K562 (cell line): Measurements from ENCODE around the gene HAS3. TPM values are rescaled to one million over a fixed set of nuclear protein-coding genes. Genes with fewer than 3 reads are reported as not detected.
A peak's percentile ranks its signal among the peaks of the same experiment; 100 is the strongest.

ENCODE experiments used
- ARID1B ChIP-seq: fragments of 450-650 bp; IDR thresholded peaks from 2 replicates; pipeline ENCODE4 v1.6.1; 2016; ENCODE audit warnings: antibody characterized with exemption, mild to moderate bottlenecking, inconsistent platforms
- ARID2 ChIP-seq: fragments of 450-650 bp; IDR thresholded peaks from 2 replicates; pipeline ENCODE4 v1.6.1; 2017; ENCODE audit warnings: antibody characterized with exemption, mild to moderate bottlenecking
- CSDE1 ChIP-seq, 2 experiments: fragments of 450-650 bp; IDR thresholded peaks; 2 replicates each; pipeline ENCODE4 v1.6.1; 2016; ENCODE audit warnings: mild to moderate bottlenecking in 1 of 2
- CXXC5 ChIP-seq: fragments of 250-450 bp; sonication (Bioruptor Pico); IDR thresholded peaks from 2 replicates; pipeline ENCODE4 v1.8.0; 2022; ENCODE audit warnings: inconsistent platforms, mild to moderate bottlenecking, moderate library complexity
- ELF1 ChIP-seq: fragments of 200-800 bp; sonication (Bioruptor generic); IDR thresholded peaks from 2 replicates; pipeline ENCODE4 v1.6.1; 2016; ENCODE audit warnings: missing genetic modification characterization, missing compliant biosample characterization
- FIP1L1 ChIP-seq: fragments of 200-400 bp; formaldehyde crosslinking; IDR thresholded peaks from 2 replicates; pipeline ENCODE4 v1.6.1; 2018; ENCODE audit warnings: mild to moderate bottlenecking, low read depth, low read length; ENCODE audit not compliant: poor library complexity, severe bottlenecking
- HNRNPUL1 ChIP-seq: fragments of 200-400 bp; formaldehyde crosslinking; IDR thresholded peaks from 2 replicates; pipeline ENCODE4 v1.6.1; 2017; ENCODE audit warnings: low read length
- MAZ ChIP-seq, 2 experiments: fragments of 450-650 bp in 1 of 2; sonication (generic) in 1 of 2; formaldehyde crosslinking; IDR thresholded peaks in 1 of 2; conservative IDR thresholded peaks in 1 of 2; 2 replicates each; pipeline versions ENCODE4 v1.4.0 to v1.5.0; 2020; ENCODE audit warnings: mild to moderate bottlenecking in 1 of 2, missing genetic modification reagents in 1 of 2
- MECOM ChIP-seq: fragments of 250-450 bp; sonication (Bioruptor Pico); IDR thresholded peaks from 2 replicates; pipeline ENCODE4 v1.8.0; 2022; ENCODE audit warnings: inconsistent platforms
- MTA2 ChIP-seq: fragments of 450-650 bp; IDR thresholded peaks from 2 replicates; pipeline ENCODE4 v1.6.1; 2016; ENCODE audit warnings: low read depth
- PCBP1 ChIP-seq: fragments of 200-400 bp; formaldehyde crosslinking; IDR thresholded peaks from 2 replicates; pipeline ENCODE4 v1.6.1; 2018; ENCODE audit warnings: mild to moderate bottlenecking, low read depth, low read length; ENCODE audit not compliant: poor library complexity, severe bottlenecking
- POLR2H ChIP-seq: IDR thresholded peaks from 2 replicates; pipeline ENCODE4 v1.6.1; 2016; ENCODE audit warnings: missing genetic modification characterization, low read depth, mild to moderate bottlenecking, control low read depth, missing compliant biosample characterization, moderate library complexity
- TAF9B ChIP-seq: fragments of 450-650 bp; IDR thresholded peaks from 2 replicates; pipeline ENCODE4 v1.6.1; 2018; ENCODE audit warnings: mild to moderate bottlenecking; ENCODE audit not compliant: partially characterized antibody
- ZKSCAN3 ChIP-seq: fragments of 250-450 bp; sonication (Bioruptor Pico); IDR thresholded peaks from 2 replicates; pipeline ENCODE4 v1.4.0; 2020
- ZNF3 ChIP-seq: fragments of 250-450 bp; sonication (Bioruptor Pico); IDR thresholded peaks from 2 replicates; pipeline ENCODE4 v1.5.0; 2021; ENCODE audit warnings: mild to moderate bottlenecking, moderate library complexity
- ZNF408 ChIP-seq: fragments of 250-450 bp; sonication (Bioruptor Pico); IDR thresholded peaks from 2 replicates; pipeline ENCODE4 v1.4.0; 2020; ENCODE audit warnings: low read depth, mild to moderate bottlenecking, moderate library complexity
- ZNF561 ChIP-seq: fragments of 450-650 bp; formaldehyde crosslinking; conservative IDR thresholded peaks from 2 replicates; pipeline ENCODE4 v1.4.0; 2020; ENCODE audit warnings: mild to moderate bottlenecking, moderate library complexity
- ZNF79 ChIP-seq: fragments of 250-450 bp; sonication (Bioruptor Pico); IDR thresholded peaks from 2 replicates; pipeline ENCODE4 v1.4.0; 2020; ENCODE audit warnings: low read depth, mild to moderate bottlenecking, moderate library complexity
- polyA plus RNA-seq, 8 experiments: library from polyadenylated mRNA; depleted of rRNA in 4 of 8; stranded (reverse) in 5 of 8; unstranded in 3 of 8; fragments of >200 nt; fragmentation: Nextera tagmentation in 2 of 8; fragmentation: Illumina TruSeq in 1 of 8; extraction: Ambion mirVana in 2 of 8; extraction: Trizol in 1 of 8; gene quantifications; 2 replicates each; pipeline versions ENCODE4 v1.2.1 to v1.2.3, GENCODE V29; 2011 to 2014; ENCODE audit warnings: inconsistent platforms in 1 of 8, missing spikeins in 1 of 8
- total RNA-seq, 7 experiments: library from RNA; depleted of rRNA in 6 of 7; stranded (reverse); fragments of >200 nt in 6 of 7; fragmentation: Illumina TruSeq in 2 of 7; extraction: Trizol in 2 of 7; gene quantifications; 2 replicates each; pipeline versions ENCODE4 v1.2.1 to v1.2.3, GENCODE V29; 2011 to 2021; ENCODE audit warnings: low replicate concordance in 1 of 7
- TF ChIP-seq, protein P1 (sequence below): IDR thresholded peaks from 2 replicates; pipeline ENCODE4 v1.6.1; 2012; ENCODE audit warnings: low read depth, low read length, improper control_type of control experiment, borderline replicate concordance
- TF ChIP-seq, protein P2 (sequence below): fragments of 250-450 bp; sonication (Bioruptor Pico); IDR thresholded peaks from 2 replicates; pipeline ENCODE4 v1.8.0; 2021; ENCODE audit warnings: borderline replicate concordance, mild to moderate bottlenecking, moderate library complexity; ENCODE audit not compliant: poor library complexity, severe bottlenecking
- TF ChIP-seq, protein P3 (sequence below): sonication (generic); formaldehyde crosslinking; IDR thresholded peaks from 2 replicates; pipeline ENCODE4 v1.9.0; 2022; ENCODE audit warnings: mild to moderate bottlenecking, missing genetic modification reagents
- TF ChIP-seq, protein P4 (sequence below): fragments of 450-650 bp; formaldehyde crosslinking; IDR thresholded peaks from 2 replicates; pipeline ENCODE4 v1.4.0; 2020; ENCODE audit warnings: mild to moderate bottlenecking, moderate library complexity
- TF ChIP-seq, protein P5 (sequence below): sonication (generic); formaldehyde crosslinking; IDR thresholded peaks from 2 replicates; pipeline ENCODE4 v1.8.0; 2022; ENCODE audit warnings: missing genetic modification reagents, mild to moderate bottlenecking, moderate library complexity, borderline replicate concordance

HAS3 gene
- total and polyA plus RNA-seq, 9 of the 15 experiments (the other 6 are each of a cell fraction or from before 2014, with no cell fraction given): 0.04 to 0.33 (median 0.13) TPM; not detected in 1

DNA sequence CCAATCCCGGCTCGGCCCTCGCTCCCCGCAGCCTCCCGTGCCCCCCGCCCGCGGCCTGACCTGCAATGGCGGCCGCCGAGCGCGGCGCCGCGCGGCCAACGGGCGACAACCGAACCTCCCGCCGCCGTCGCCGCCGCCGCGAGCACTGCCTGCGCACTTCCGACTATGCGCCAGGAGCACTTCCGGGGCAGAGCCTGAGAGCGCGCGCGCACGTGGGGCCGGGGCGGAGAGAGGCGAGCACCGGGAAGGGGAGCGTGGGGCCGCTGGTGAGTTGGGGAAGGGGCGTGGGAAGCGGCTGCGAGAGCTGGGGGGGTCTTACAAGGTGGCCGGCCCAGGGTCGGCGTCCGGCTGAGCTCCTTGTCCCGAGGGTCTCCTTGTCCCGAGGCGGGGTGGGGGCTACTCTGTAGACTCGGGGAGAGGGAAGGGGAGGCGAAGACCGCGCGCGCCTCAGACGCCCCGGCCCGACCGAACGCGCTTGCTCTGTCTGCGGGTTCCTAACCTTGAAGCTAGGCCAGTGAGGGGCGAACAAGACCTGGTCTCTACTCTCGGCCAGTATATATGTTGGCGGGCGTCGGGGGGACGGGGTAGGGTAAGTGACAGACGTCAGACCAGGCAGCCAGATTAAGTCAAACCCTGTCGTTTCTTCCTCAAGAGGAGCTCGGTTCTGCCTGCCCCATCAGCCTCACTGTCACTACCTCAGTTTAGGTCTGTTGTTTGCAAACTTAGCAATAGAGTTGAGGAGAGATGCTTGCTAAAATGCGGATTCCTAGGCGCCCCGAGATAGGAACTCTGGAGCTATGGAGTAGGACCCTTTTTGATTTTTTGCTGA, 27.2 kb downstream of the HAS3 start, which contains the start of the genes CHTF8 and UTP4 (continued):
- TF ChIP-seq, protein P1, sequence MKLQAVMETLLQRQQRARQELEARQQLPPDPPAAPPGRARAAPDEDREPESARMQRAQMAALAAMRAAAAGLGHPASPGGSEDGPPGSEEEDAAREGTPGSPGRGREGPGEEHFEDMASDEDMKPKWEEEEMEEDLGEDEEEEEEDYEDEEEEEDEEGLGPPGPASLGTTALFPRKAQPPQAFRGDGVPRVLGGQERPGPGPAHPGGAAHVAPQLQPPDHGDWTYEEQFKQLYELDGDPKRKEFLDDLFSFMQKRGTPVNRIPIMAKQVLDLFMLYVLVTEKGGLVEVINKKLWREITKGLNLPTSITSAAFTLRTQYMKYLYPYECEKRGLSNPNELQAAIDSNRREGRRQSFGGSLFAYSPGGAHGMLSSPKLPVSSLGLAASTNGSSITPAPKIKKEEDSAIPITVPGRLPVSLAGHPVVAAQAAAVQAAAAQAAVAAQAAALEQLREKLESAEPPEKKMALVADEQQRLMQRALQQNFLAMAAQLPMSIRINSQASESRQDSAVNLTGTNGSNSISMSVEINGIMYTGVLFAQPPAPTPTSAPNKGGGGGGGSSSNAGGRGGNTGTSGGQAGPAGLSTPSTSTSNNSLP: no peak
- TF ChIP-seq, protein P2, sequence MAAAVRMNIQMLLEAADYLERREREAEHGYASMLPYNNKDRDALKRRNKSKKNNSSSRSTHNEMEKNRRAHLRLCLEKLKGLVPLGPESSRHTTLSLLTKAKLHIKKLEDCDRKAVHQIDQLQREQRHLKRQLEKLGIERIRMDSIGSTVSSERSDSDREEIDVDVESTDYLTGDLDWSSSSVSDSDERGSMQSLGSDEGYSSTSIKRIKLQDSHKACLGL (CRISPR knock-in tag): peak; percentile 97
- TF ChIP-seq ZKSCAN3 (CRISPR knock-in tag) (no peak), POLR2H (peak; percentile 84), ELF1 (tag) (peak; percentile 91), MECOM (CRISPR knock-in tag) (no peak), ZNF3 (CRISPR knock-in tag) (no peak), CSDE1 (IDR thresholded peaks at IDR 0.05) (no peak), ZNF79 (CRISPR knock-in tag) (no peak), ARID2 (no peak), HNRNPUL1 (no peak), PCBP1 (peak; percentile 62), ZNF561 (CRISPR knock-in tag) (no peak), CXXC5 (CRISPR knock-in tag) (peak; percentile 88), MAZ (CRISPR knock-in tag; conservative IDR thresholded peaks at IDR 0.05 in 1 of 2, IDR thresholded peaks at IDR 0.05 in 1 of 2) (peak in 1 of 2 experiments; percentile 87; a peak in 2 of 4 replicates), FIP1L1 (peak; percentile 24), MTA2 (peak; percentile 39; the same call in 1 of the 2 replicates), TAF9B (peak; percentile 2), ARID1B (no peak), ZNF408 (CRISPR knock-in tag) (no peak)
- TF ChIP-seq, protein P3, sequence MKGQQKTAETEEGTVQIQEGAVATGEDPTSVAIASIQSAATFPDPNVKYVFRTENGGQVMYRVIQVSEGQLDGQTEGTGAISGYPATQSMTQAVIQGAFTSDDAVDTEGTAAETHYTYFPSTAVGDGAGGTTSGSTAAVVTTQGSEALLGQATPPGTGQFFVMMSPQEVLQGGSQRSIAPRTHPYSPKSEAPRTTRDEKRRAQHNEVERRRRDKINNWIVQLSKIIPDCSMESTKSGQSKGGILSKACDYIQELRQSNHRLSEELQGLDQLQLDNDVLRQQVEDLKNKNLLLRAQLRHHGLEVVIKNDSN: peak; percentile 85
- TF ChIP-seq, protein P4, sequence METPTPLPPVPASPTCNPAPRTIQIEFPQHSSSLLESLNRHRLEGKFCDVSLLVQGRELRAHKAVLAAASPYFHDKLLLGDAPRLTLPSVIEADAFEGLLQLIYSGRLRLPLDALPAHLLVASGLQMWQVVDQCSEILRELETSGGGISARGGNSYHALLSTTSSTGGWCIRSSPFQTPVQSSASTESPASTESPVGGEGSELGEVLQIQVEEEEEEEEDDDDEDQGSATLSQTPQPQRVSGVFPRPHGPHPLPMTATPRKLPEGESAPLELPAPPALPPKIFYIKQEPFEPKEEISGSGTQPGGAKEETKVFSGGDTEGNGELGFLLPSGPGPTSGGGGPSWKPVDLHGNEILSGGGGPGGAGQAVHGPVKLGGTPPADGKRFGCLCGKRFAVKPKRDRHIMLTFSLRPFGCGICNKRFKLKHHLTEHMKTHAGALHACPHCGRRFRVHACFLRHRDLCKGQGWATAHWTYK (CRISPR knock-in tag): peak; percentile 28; the same call in 1 of the 2 replicates
- TF ChIP-seq, protein P5, sequence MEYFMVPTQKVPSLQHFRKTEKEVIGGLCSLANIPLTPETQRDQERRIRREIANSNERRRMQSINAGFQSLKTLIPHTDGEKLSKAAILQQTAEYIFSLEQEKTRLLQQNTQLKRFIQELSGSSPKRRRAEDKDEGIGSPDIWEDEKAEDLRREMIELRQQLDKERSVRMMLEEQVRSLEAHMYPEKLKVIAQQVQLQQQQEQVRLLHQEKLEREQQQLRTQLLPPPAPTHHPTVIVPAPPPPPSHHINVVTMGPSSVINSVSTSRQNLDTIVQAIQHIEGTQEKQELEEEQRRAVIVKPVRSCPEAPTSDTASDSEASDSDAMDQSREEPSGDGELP (CRISPR knock-in tag): peak; percentile 47; the same call in 1 of the 2 replicates
